C4-2B (cell line): Measurements from ENCODE around the gene GLI3.

ENCODE experiments used
- H3K27ac ChIP-seq: fragments of 450-650 bp; 2 replicates; pipeline ENCODE4 v1.5.1; 2017
- CTCF ChIP-seq: fragments of 450-650 bp; conservative IDR thresholded peaks from 2 replicates; pipeline ENCODE4 v1.5.1; 2017; ENCODE audit warnings: mild to moderate bottlenecking
- ZFX ChIP-seq: fragments of 450-650 bp; IDR thresholded peaks from 2 replicates; pipeline ENCODE4 v1.6.1; 2017

The GLI3 gene

GRCh38 chr7:42236976-42237810 lies at the start of gene GLI3:
Gene GLI3 (minus strand): TSS chr7:42237209. CDS start chr7:42223253, 13,956 bp downstream.
- TF ChIP-seq CTCF (peak; percentile 20), ZFX (no peak)
- H3K27ac ChIP-seq = peak within 1 kb of the TSS; percentile 60

GRCh38 chr7:42285383-42285824 lies 48.4 kb upstream of the GLI3 start:
- TF ChIP-seq ZFX (no peak), CTCF (no peak)
- H3K27ac ChIP-seq = no peak overlapping the region

GRCh38 chr7:42283553-42283952 lies 46.5 kb upstream of the GLI3 start:
- no peak for TF ChIP-seq CTCF
- TF ChIP-seq ZFX = no peak
- no peak overlapping the region for H3K27ac ChIP-seq

GRCh38 chr7:42278344-42278743 lies 41.3 kb upstream of the GLI3 start:
- TF ChIP-seq ZFX (no peak), CTCF (no peak)

GRCh38 chr7:42274053-42274452 lies 37.0 kb upstream of the GLI3 start:
- no peak overlapping the region for H3K27ac ChIP-seq
- TF ChIP-seq CTCF (no peak), ZFX (no peak)

More at GRCh38 chr7:42278344-42278743, 41.3 kb upstream of the GLI3 start:
- H3K27ac ChIP-seq = no peak overlapping the region

- no peak overlapping the region for H3K27ac ChIP-seq
- TF ChIP-seq ZFX (no peak), CTCF (no peak; the same call in 1 of the 2 replicates)
Measured at GRCh38 chr7:42272793-42273665, 36.0 kb upstream of the GLI3 start.

- TF ChIP-seq CTCF = no peak
- TF ChIP-seq ZFX = no peak
- H3K27ac ChIP-seq = no peak overlapping the region
Measured at GRCh38 chr7:42269161-42269560, 32.2 kb upstream of the GLI3 start.
